RWPE2 (cell line): ENCODE measurements around the gene BNIP3.

Source experiments
- ATAC-seq: fragments of 200-7000 bp; cut with Tn5 transposase; 3 replicates; pipeline ENCODE4 v1.9.1; 2021; ENCODE audit warnings: low read depth
- DNase-seq: peaks from one replicate; pipeline ENCODE4 v3.0.0-alpha.2; 2020; ENCODE audit warnings: low spot score
- H3K27ac ChIP-seq: fragments of 450-650 bp; 2 replicates; pipeline ENCODE4 v1.5.1; 2017; ENCODE audit warnings: mild to moderate bottlenecking; ENCODE audit not compliant: poor library complexity, severe bottlenecking
- H3K27me3 ChIP-seq: fragments of 250-450 bp; sonication (Bioruptor Pico); 2 replicates; pipeline ENCODE4 v1.5.1; 2021; ENCODE audit warnings: mild to moderate bottlenecking, moderate library complexity; ENCODE audit not compliant: insufficient read depth, poor library complexity, severe bottlenecking
- H3K36me3 ChIP-seq: fragments of 250-450 bp; sonication (Bioruptor Pico); 2 replicates; pipeline ENCODE4 v1.5.1; 2020; ENCODE audit warnings: low read depth, mild to moderate bottlenecking, moderate library complexity
- H3K4me1 ChIP-seq: fragments of 250-450 bp; sonication (Bioruptor Pico); 2 replicates; pipeline ENCODE4 v1.5.1; 2021; ENCODE audit warnings: mild to moderate bottlenecking, moderate library complexity; ENCODE audit not compliant: insufficient read depth, poor library complexity, severe bottlenecking
- H3K4me3 ChIP-seq: fragments of 250-450 bp; sonication (Bioruptor Pico); 2 replicates; pipeline ENCODE4 v1.5.1; 2021; ENCODE audit warnings: mild to moderate bottlenecking, moderate library complexity; ENCODE audit not compliant: severe bottlenecking
- H3K9me3 ChIP-seq: fragments of 250-450 bp; sonication (Bioruptor Pico); 2 replicates; pipeline ENCODE4 v1.5.1; 2021; ENCODE audit warnings: mild to moderate bottlenecking, moderate library complexity; ENCODE audit not compliant: severe bottlenecking
- CTCF ChIP-seq: fragments of 450-650 bp; IDR thresholded peaks from one replicate; pipeline ENCODE4 v1.5.1; 2017; ENCODE audit warnings: mild to moderate bottlenecking, moderate library complexity; ENCODE audit not compliant: poor library complexity, severe bottlenecking

BNIP3 gene

GRCh38 chr10:131944976-131945695 is 36.6 kb downstream of the BNIP3 start:
- H3K4me1 ChIP-seq: peaks cover 42% of the 10 kb centered on the region
- H3K27ac ChIP-seq: peak overlapping the region; percentile 98
- DNase-seq (peak; percentile 61), ATAC-seq (no peak)
- peaks cover 70% of the 10 kb centered on the region for H3K36me3 ChIP-seq
- no peak for TF ChIP-seq CTCF
- no peaks in the 10 kb centered on the region for H3K27me3 ChIP-seq
- H3K4me3 ChIP-seq: no peak overlapping the region
- no peaks in the 10 kb centered on the region for H3K9me3 ChIP-seq

DNA sequence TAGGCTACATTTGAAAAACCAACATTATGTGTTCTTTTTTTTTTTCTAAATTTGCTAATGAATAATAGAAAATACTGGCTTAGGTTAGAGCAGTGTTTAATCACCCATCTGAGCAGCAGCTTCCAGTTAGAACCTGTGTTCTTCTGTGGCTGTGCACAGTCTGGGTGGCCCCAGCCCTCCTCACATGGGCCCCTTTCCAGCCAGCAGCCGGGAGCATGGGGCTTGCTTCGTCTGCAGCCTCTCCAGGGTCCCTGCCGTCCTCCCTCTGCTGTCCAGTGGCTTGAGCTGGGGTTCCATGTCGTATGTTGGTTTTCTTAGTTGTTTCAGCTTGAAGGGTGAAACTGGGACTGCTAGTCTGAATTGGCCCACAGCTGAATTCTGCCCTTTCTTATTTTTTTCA is 37.3 kb downstream of the BNIP3 start:
- TF ChIP-seq CTCF: no peak
- H3K27me3 ChIP-seq: no peaks in the 10 kb centered on the region

GRCh38 chr10:131943021-131943814 is 38.5 kb downstream of the BNIP3 start:
- TF ChIP-seq CTCF: no peak
- ATAC-seq (no peak), DNase-seq (peak; percentile 25)
- Histone ChIP-seq H3K4me3 (no peak overlapping the region), H3K36me3 (peaks cover 66% of the 10 kb centered on the region), H3K27me3 (no peaks in the 10 kb centered on the region), H3K4me1 (peaks cover 36% of the 10 kb centered on the region), H3K27ac (peak overlapping the region; percentile 4), H3K9me3 (no peaks in the 10 kb centered on the region)

More for the DNA sequence above, 37.3 kb downstream of the BNIP3 start:
- peaks cover 73% of the 10 kb centered on the region for H3K36me3 ChIP-seq
- H3K4me1 ChIP-seq: peaks cover 42% of the 10 kb centered on the region
- no peaks in the 10 kb centered on the region for H3K9me3 ChIP-seq
- ATAC-seq: no peak
- peak; percentile 24 for DNase-seq
- peak overlapping the region; percentile 98 for H3K27ac ChIP-seq
- H3K4me3 ChIP-seq: no peak overlapping the region

DNA sequence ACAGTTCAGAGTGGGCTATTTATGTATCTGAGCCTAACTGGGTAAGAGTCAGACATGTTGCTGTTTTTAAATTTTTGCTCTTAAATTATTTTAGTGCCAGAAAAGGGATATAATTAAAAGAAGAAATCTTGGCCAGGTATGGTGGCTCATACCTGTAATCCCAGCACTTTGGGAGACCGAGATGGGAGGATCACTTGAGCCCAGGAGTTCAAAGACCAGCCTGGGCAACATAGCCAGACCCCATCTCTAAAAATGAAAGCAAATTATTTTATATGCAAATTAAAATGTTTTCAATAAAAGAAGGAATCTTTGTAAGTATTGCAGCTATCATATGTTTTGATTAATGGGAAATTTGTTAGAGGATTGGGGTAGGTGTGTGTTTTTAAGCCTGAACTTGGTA is 39.3 kb downstream of the BNIP3 start:
- DNase-seq: no peak
- ATAC-seq: no peak
- no peak for TF ChIP-seq CTCF
- Histone ChIP-seq H3K27ac (peak overlapping the region; percentile 4), H3K4me3 (no peak overlapping the region), H3K36me3 (peaks cover 68% of the 10 kb centered on the region), H3K27me3 (no peaks in the 10 kb centered on the region), H3K9me3 (no peaks in the 10 kb centered on the region), H3K4me1 (peaks cover 29% of the 10 kb centered on the region)

- peaks cover 83% of the 10 kb centered on the region for H3K36me3 ChIP-seq
- no peaks in the 10 kb centered on the region for H3K27me3 ChIP-seq
- no peak for ATAC-seq
- H3K9me3 ChIP-seq: no peaks in the 10 kb centered on the region
- no peak overlapping the region for H3K4me3 ChIP-seq
- H3K4me1 ChIP-seq: no peaks in the 10 kb centered on the region
- peak; percentile 41 for DNase-seq
- TF ChIP-seq CTCF: no peak
- H3K27ac ChIP-seq: no peak overlapping the region
Observed at GRCh38 chr10:131938681-131939080, 43.0 kb downstream of the BNIP3 start.
